HG02973 (cell line): ENCODE data around the gene ADGB.
"Not testable (repeated sequence)": the region's sequence is repeated elsewhere in the genome, so short reads cannot be mapped to it uniquely, and the experiment has no call there.

ENCODE experiments used
- ATAC-seq: cut with Tn5 transposase; IDR thresholded peaks from one replicate; pipeline ENCODE4 v1.9.1; 2021; ENCODE audit warnings: moderate library complexity; ENCODE audit not compliant: unreplicated experiment

The ADGB gene

DNA sequence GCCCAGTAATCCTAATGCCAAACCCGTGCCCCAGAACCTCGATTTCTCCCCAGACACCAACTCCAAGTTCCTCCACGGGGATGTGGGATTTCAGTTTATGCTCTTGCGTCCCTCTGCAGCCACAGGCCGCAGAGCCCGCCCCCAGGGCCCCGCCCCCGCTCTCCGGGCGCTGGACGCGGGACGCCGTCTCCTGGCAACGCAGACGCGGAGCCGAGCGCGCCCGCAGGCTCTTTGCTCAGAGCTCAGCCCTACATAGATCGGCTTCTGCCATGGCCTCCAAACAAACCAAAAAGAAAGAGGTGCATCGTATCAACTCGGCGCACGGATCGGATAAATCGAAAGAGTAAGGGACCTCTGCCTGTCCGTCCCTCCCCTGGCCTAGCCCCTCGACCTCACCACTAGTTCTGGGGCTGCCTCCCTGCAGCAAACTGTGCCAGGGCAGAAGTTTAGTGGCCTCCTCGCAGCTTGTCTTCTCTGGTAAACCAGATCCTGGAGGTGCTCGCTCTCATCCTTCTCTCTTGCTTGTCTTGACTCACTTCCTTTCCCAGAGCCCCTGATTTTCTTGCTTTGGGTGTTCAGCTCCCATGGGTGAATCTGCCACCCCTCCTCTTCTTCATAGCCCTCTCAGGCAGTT lies at the start of gene ADGB:
Gene ADGB, plus strand, starts transcription at position 201 of the 634 bp plus-strand sequence. Its CDS starts 69 bp downstream, at position 270.
- ATAC-seq: no peak

DNA sequence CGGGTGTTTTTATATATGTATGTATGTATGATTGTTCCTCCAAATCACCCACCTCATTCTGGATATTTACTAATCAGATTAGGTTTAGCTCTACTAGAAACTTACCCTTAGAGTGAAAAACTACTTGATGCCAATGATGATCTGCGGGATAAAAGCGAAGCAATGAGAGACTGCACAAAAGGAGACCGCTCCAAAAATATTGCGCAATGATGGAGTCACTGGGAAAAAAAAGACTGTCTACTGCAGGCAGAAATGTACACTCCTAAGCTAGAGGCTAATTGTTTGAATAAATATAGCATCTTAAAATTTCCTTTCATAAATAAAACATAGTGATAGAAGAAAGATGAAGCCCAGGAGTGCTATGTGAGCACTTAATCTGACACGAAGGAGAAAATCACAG lies 47.9 kb upstream of the ADGB start:
- no peak for ATAC-seq

DNA sequence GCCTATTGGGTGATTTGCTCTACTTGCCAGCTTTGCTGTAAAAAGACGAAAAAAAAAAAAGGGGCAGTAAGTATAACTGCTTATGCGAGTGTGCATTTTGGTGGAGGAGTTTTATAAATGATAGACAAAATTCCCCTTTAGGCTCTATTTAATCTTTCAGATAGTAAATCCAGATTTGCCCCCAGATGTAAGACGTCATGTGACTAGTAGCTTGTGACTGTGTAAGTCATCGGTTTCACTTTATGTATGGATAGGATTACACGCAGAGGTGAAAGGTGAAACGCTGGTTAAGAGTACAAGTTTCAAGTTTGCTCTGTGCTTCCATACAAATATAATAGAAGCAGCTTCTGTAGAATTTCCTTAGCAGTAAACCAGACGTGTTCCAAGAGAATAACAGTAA lies 47.2 kb upstream of the ADGB start:
- ATAC-seq: no peak

DNA sequence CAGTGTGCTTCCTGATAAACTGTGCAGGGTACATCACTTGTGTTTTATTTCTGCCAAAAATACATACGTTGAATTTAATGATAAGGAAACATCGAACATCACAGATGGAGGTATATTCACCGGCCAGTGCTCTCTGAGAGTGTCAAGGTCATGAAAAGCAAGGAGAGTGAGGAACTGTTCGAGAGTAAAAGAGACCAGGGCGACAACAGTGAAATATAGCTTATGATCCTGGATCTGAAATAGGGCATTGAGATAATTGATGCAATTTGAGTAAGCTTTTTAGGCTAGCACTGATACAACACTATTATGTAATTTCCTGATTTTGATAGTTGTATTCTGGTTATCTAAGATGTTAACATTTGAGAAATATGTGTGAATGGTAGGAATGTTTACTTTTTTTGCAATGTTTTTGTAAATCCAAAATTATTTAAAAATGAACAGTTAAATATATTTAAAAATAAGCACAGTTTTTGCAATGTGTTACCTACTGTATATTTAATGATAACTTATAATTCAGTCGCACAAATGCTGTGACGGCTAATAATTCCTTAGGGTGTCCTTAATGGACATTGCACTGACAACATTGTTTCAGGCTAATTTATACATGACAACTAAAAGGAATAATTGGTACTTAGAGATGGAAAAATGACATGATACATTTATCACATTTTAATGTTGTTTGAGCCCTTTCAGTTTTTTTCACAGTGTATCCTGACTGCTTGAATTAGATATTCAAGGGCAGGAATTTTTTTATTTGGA lies 45.2 kb upstream of the ADGB start:
- no peak for ATAC-seq

DNA sequence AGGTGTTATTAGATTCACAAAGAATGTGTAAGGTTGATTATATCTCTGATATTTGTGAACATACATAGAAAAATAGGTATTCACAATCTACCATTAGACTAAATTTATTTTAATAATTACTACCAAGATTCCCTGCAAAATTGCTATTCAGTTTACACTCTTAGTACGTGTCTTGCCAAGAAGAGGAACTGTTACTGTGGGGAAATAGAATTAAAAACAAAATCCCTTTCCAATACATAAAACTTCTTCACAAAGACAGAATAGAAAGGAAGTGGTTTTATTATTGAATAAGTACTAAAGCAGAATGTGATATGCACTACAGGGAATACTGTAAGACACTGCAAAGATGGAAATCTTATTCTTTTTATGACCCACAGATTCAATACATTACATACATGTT lies 38.2 kb upstream of the ADGB start:
- no peak for ATAC-seq

DNA sequence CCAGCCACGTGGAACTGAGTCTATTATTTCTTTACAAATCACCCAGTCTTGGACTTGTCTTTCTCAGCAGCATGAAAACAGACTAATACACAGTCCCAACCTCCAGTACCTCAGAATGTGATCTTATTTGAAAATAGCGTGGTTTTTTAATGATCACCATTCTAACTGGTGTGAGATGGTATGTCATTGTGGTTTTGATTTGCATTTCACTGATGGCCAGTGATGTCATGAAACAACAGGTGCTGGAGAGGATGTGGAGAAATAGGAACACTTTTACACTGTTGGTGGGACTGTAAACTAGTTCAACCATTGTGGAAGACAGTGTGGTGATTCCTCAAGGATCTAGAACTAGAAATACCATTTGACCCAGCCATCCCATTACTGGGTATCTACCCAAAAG lies 32.1 kb upstream of the ADGB start:
- ATAC-seq: not testable (repeated sequence)

DNA sequence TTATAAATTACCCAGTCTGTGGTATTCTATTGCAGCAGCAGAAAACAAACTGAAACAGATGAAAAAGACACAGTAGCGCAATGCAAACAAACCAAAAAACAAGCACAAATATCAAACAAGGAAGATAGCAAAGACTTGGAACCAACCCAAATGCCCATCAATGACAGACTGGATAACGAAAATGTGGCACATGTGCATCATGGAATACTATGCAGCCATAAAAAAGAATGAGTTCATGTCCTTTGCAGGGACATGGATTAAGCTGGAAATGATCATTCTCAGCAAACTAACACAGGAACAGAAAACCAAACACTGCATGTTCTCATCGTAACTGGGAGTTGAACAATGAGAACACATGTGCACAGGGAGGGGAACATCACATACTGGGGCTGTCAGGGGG lies 30.2 kb upstream of the ADGB start:
- not testable (repeated sequence) for ATAC-seq

DNA sequence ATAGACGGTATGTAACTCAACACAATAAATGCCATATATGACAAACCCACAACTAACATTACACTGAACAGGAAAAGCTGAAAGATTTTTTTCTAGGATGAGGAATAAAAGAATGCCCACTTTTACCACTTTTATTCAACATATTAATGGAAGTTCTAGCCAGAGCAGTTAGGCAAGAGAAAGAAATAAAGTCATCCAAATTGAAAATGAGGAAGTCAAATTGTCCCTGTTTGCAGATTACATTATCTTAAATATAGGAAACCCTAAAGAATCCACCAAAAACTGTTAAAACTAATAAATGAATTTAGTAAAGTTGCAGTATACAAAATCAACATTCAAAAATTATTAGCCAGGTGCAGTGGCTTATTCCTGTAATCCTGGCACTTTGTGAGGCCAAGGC lies 24.6 kb upstream of the ADGB start:
- ATAC-seq: no peak

DNA sequence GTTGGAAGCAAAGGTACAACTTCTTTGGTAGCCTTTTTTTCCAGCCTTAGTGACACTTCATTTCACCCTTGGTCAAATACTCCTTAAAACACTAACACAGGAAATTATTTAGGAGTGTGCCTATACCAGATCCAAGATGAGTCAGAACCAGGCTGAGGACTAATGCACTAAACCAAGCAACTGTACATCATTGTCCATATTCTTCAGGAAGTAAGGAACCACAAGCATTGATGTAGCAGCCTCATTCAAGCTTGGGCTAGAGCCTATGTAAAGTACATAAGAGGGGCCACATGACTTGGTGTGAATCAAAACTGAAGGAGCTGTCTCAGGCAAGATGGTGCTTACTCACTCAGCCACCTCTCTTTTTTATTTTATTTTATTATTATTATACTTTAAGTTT lies 20.7 kb upstream of the ADGB start:
- ATAC-seq: no peak

DNA sequence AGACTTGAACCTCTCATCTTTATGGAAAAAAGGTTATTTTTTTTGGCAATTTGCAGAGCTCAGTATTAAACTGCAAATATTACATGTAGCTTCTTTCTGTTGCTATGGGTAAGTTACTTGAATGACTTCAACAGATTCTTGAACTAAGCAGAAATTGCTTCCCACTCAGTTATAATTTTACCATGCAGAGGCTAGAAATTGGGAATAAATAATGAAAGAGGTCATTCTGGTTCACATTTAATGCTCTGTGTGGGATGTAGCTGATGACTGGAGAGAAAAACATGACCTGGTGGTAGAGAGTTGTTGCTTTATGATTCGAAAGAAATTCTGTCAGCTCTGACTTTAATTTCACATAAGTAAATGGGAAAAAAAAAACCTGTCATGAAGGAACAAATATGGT lies 16.8 kb upstream of the ADGB start:
- no peak for ATAC-seq

DNA sequence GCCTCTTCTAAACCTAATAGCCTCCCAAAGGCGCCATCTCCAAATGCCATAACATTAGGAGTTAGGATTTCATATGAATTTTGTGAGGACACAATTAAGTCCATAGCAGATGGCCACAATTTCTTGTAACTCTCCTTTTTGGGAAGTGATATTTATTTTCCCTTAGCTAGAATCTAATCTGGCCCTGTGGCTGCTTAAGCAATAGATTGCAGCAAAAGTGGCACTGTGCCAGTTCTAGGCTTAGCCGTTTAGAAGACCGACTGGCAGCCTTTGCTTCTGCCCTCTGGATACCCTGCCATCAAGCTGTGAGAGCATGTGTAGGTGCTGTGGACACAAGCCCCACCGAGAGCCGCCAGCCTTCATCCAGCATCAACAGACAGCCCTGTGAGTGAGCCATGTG lies 15.9 kb upstream of the ADGB start:
- no peak for ATAC-seq

DNA sequence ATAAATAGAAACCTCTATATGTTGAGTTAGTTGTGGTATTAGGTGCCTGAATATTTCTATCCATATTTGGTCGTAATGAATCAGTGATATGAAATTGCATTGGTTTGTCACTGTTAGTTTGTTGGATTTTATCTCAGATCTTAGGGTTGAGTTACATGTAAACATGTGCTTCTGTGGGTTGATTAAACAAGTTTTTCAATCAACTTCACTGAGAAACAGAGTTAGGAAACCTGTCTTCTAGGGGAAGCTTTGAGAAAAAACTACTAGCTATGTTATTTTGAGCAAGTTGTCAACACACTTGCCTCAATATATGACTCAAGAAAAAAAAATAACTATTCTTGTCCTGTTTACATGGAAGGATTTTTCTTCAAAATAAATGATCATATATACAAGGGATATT lies 14.8 kb upstream of the ADGB start:
- ATAC-seq: no peak

DNA sequence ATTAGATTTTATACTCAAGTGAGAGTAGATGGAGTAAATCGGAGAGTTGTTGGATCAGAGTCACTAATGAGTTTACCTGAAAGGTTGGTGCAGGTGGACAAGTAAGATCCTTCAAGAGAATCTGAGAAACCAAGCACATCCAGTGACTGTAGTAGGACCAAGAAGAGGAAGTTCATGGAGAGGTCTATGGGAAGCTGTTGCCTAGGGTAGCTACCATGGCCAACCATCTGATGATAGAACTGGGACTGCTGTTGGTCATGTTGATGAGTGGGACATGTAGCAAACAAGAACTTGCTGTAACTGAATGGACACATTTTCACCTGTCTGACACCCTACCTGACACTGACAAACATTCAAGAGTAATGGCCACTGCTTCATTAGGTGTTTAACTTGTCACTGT lies 11.3 kb upstream of the ADGB start:
- ATAC-seq: no peak

DNA sequence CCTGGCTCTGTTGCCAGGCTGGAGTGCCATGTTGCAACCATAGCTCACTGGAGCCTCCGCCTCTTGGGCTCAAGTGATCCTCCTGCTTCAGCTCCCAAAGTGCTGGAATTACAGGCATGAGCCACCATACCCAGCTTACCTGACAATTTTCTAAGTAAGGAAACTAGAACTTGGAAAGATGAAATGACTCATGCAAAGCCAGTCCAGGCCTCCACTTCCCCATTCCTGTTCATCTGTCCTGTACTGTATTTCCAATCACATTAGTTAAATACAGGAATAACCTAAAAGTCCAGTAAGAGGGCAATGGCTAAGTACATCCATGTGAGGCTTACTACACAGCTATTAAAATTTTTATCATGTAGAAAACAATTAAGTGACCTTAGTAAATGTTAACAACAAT lies 8.3 kb upstream of the ADGB start:
- ATAC-seq: no peak

DNA sequence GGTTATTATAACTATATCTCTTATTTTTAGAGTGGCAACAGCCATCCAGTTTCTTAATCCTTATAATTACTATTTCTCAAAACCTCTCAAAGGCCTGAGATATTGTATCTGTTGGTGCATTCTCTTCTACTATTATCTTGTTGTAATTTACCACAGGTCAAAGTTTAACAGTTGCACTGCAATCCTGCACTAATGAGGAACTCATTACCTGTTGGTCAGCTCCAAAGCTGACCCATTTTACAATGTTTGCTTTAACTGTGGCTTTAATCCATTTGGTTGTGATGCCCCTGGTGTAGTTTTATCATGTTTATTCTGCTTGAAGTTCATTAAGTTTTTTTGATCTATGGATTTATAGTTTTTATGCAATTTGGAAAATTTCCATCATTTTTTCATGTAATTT lies 6.3 kb upstream of the ADGB start:
- no peak for ATAC-seq

DNA sequence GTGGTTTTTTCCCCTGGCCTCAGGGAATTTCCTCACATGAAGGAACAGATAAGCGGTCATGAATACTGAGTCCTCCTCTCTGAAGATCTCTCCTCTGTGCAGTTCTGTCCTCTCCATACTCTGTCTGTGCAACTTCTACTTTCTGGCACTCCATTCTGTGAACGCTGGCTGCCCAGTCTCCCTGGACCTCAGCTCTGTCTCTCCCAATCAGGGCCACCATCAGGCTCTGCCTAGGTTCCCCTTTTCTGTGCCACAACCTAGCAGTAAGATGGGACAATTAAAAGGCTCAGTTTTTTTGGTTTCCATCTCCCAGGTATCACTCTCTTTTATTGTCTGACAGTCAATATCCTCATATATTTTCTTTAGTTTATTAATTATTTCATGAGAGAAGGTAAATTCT lies 4.8 kb upstream of the ADGB start:
- no peak for ATAC-seq

DNA sequence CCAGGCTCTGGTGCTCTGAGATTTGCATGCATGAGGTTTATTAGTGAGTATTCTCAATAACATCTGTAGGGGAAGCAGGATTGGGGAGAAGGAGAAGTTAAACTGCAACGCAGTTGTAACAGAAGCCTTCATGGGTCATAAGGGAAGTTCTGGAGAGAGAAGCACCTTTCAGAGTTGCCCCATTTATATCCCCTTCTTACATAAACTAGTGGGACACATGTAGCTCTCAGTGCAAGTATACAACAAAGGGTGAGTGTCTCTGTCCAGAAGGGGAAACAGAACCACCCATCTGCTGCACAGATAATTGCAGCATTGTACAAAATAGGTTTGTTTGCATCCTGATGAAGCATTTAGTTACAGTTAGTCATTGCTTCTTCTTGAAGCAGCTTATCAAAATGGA lies 4.3 kb upstream of the ADGB start:
- ATAC-seq: no peak

DNA sequence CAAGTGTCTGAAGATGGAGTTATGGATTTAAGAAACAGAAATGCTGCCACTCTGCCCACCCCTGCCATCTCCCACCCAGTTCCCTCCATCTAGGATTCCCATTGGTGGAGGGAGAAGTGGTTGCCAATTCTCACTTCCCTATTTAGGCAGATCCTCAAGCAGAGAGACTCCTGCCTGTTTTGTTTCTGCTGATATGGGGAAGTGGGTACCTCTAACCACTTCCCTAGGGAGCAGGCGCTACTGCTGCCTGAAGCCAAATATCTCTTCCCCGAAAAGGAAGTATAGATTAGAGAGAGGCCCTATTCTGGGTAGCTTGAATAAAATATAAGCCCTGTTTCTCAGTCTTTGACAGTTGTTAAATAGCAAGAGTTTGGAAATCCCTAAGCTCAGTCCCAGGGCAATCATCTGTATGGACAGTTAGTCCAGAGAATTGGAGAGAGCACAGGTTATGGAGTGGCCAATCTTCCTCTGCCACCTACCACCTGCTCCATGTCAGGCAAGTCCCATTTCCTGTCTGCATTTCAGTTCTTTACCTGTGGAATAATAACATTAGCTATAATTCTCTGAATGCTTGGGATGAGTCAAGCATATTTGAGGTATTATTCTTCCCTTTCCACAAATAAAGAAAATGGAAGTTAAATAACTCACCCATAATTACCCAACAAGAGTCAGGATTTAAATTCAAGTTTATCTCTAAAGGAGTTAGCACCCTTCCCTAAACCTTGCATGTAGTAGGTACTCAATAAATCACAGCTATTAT lies 2.6 kb upstream of the ADGB start:
- no peak for ATAC-seq

DNA sequence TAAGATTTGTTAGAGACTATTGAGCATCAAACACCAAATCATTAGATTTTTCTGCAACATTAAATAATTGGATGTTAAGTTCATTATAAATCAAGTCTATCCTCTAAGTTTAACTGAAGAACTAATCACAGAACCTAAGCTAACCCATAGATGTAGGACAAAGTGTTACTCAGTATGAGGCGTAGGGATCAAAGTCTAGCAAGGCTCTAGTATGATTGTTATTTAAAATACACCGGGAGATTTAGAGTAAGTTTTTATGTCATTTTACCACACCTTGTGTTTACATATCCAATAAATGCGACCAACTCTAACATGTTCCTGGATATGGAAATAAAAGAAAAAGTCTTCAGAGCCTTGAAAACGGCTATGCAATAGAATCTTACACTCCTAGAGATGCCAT lies 2.6 kb downstream of the ADGB start:
- no peak for ATAC-seq

DNA sequence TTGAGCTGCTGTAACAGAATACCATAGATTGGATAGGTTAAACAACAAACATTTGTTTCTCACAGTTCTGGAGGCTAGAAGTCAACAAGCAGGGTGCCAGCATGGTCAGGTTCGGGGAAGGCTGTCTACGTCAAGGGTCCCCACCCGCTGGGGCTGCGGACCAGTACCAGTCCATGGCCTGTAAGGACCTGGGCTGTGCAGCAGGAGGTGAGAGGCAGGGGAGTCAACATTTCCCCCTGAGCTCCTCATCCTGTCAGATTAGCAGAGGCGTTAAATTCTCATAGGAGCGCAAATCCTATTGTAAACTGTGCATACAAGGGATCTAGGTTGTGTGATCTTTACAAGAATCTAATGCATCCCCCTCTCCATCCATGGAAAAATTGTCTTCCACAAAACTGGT lies 3.8 kb downstream of the ADGB start:
- ATAC-seq: no peak

DNA sequence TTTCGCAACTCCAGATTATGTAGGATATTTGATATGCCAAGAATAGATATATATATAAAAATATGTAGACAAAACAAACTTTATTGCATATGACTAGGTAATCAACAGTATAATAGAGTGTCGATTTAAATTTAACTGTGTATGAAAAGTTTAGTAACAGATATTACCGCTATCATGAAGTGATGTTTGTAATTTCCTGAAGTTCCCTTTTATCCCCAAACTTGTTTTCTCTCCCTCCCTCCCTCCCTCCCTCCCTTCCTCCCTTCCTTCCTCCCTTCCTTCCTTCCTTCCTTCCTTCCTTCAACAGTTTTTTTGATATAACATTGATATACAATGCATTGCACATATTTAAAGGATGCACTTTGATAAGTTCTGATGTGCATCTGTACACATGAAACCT lies 15.2 kb downstream of the ADGB start:
- ATAC-seq: no peak

DNA sequence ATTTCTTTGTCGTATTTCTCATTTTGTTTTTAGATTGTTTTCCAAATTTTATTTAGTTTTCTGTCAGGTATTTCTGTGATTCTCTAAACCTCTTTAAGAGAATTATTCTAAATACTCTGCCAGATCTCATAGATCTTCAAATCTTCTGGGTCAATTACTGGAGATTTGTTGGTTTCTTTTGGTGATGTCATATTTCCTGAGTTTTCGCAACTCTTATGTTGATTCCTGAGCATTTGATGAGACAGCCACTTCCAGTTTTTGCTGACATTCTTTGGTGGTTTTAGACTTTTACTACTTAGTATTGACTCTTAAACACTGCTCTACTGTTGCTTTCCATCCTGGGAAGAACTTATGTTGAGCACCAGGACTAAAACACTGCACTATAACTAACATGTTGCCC lies 21.9 kb downstream of the ADGB start:
- no peak for ATAC-seq
